ENCODE results near the gene BLZF1. TPM values are rescaled to one million over a fixed set of nuclear protein-coding genes. Genes with fewer than 3 reads are reported as not detected.
A peak's percentile ranks its signal among the peaks of the same experiment; 100 is the strongest.

BLZF1 gene
- total and polyA plus RNA-seq, 8 donors, result 3.1 to 13.4 (median 7.3) TPM

- no peaks in the 10 kb centered on the region for H3K36me3 ChIP-seq
- no peak overlapping the region for H3K4me3 ChIP-seq
- DNase-seq (no peak), ATAC-seq (no peak), FAIRE-seq (no peak)
- no peaks in the 10 kb centered on the region for H3K4me1 ChIP-seq
- intact Hi-C loops (cut with DNase I), result loop anchor here in 2 of 3 donors (5.0 to 10.0 kb wide), 2 partner anchors 731 to 733 kb away; no protein-coding TSS in a partner anchor
- H3K27ac ChIP-seq, result no peak overlapping the region
- no peak for TF ChIP-seq CTCF (IDR thresholded peaks at IDR 0.05)
- H3K9me3 ChIP-seq, result no peaks in the 10 kb centered on the region
- no peaks in the 10 kb centered on the region for H3K27me3 ChIP-seq
- WGBS, 2 donors, result 91 to 97% methylated on average over 1 of the region's 1 CpG
Measured at GRCh38 chr1:169345511-169345910, 22.5 kb upstream of the BLZF1 start.

- no peak for DNase-seq
- Histone ChIP-seq H3K4me1 (no peaks in the 10 kb centered on the region), H3K27me3 (no peaks in the 10 kb centered on the region), H3K27ac (no peak overlapping the region), H3K4me3 (no peak overlapping the region), H3K36me3 (no peaks in the 10 kb centered on the region), H3K9me3 (no peaks in the 10 kb centered on the region)
- intact Hi-C loops (cut with DNase I), result loop anchor here in 2 of 3 donors (5.0 to 10.0 kb wide), 2 partner anchors 731 to 734 kb away; no protein-coding TSS in a partner anchor
- TF ChIP-seq CTCF (IDR thresholded peaks at IDR 0.05), result no peak
- 87 to 93% methylated on average over 3 of the region's 3 CpGs for WGBS, 2 donors
- no peak for ATAC-seq
- FAIRE-seq, result no peak
Measured at GRCh38 chr1:169346036-169346589, 21.9 kb upstream of the BLZF1 start.

DNA sequence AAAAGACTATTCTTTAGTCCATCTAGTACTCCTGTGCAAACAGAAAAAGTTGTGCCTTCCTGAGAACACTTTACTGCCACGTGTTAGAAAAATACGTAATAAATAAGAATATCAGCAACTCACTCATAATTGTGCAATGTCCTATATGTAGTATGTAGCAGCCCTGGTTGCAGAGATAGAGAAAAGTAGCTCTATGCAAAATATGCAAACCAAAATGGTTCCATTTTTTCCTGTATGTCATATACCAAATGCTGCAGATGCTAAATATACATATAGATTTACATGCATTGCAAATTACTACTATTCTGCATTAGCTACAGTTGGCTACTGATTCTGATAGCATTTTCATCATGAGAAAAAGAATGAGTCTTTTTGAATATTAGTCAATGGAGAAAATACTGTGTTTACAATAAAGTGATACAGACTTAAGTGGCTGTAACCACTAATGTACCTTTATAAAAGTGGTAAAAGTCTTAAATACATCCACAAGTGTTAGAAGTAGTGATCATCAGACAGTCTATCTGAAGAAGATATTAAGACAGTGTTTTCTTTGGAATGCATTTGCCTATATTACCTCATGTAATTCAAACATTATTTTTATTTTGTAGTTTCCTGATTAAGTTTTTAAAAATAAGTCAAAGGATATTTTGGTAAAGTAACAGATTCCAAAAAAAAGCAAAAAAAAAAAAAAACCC lies 20.2 kb upstream of the BLZF1 start:
- H3K4me3 ChIP-seq, result no peak overlapping the region
- H3K27me3 ChIP-seq, result no peaks in the 10 kb centered on the region
- ATAC-seq (no peak), FAIRE-seq (no peak), DNase-seq (no peak)
- no peaks in the 10 kb centered on the region for H3K36me3 ChIP-seq
- no peak for TF ChIP-seq CTCF (IDR thresholded peaks at IDR 0.05)
- intact Hi-C loops (cut with DNase I), result loop anchor here in 2 of 3 donors (5.0 to 10.0 kb wide), 2 partner anchors 733 to 736 kb away; no protein-coding TSS in a partner anchor
- WGBS, 2 donors, result 66 to 76% methylated on average over 2 of the region's 2 CpGs
- H3K9me3 ChIP-seq, result no peaks in the 10 kb centered on the region
- no peaks in the 10 kb centered on the region for H3K4me1 ChIP-seq
- H3K27ac ChIP-seq, result no peak overlapping the region

GRCh38 chr1:169348383-169349036 lies 19.5 kb upstream of the BLZF1 start:
- FAIRE-seq (peak; percentile 95), ATAC-seq (peak; percentile 60 to 76 (median 73))
- WGBS, 2 donors, result 40 to 41% methylated on average over 5 of the region's 5 CpGs

More at GRCh38 chr1:169348383-169349036, 19.5 kb upstream of the BLZF1 start:
- Histone ChIP-seq H3K4me3 (no peak overlapping the region), H3K4me1 (no peaks in the 10 kb centered on the region), H3K9me3 (no peaks in the 10 kb centered on the region), H3K27ac (no peak overlapping the region), H3K36me3 (no peaks in the 10 kb centered on the region), H3K27me3 (no peaks in the 10 kb centered on the region)
- DNase-seq, result peak in 2 of 6 donors; percentile 7 to 41
- peak; percentile 39 to 72 (median 56) for TF ChIP-seq CTCF (IDR thresholded peaks at IDR 0.05)
- intact Hi-C loops (cut with DNase I), result loop anchor here in 2 of 3 donors (5.0 to 10.0 kb wide), 2 partner anchors 734 to 736 kb away; no protein-coding TSS in a partner anchor
